NCI-H510A (cell line): ENCODE measurements around the gene IHH.

ENCODE experiments used
- DNase-seq: peaks from one replicate; lab custom pipeline; 2025; lab: John Stamatoyannopoulos, UW

IHH gene

DNA sequence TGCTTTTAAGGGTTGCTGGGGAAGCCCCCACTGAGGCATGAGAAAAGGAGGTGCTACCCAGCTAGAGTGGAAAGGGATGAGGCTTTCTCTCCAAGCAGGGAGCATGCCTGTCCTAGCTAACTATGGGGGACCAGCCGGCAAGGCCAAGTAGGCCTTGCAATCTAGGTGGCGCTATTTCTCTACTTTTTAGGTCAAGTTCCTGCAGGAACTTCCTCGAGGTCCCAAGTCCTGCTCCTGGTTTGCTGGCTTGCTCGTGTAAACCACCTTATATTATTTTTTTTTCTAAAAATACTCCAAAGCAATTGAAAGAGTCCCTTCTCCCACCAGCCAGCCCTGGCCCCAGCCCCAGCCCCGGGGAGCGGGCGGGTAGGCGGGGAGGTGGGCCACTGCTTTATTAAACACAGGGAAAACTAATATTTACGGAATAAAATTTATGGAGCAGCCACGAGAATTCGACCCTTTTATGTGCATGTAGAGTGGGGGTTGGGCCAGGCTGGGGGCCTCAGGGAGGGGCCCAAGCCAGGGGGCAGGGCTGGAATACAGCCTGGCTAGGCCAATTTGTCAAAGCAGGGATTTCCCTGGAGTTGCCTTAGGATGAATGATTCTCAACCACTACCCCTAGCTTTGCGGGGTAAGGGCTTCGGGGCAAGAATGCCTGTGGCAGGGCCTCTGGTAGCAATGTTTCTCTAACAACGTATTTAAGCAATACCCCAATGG is 12.8 kb upstream of the IHH start:
- peak; percentile 44 for DNase-seq

DNA sequence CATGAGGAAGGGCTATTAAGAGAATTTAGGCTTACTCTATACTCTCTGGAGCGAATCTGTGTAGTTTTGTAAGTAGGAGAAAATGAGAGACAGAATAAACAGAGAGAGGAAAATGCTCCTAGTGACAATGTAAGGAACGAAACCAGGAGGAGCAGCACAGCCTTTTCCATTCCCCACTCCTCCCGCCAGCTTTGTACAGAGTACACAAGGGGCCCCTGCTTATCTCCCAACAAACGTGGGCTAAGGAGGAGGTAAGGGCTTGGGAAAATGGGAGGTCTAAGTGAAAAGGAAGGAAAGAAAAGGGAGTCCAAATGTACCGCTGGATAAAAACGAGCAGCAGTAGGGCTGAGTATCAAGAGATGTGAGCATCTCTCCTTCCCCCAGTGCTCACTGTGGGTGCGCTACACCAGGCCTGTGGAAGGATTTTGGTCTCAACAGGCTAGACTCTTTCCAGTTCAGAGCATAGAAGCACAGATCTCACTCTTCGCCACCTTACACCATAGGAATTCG is 12.1 kb upstream of the IHH start:
- DNase-seq = no peak

DNA sequence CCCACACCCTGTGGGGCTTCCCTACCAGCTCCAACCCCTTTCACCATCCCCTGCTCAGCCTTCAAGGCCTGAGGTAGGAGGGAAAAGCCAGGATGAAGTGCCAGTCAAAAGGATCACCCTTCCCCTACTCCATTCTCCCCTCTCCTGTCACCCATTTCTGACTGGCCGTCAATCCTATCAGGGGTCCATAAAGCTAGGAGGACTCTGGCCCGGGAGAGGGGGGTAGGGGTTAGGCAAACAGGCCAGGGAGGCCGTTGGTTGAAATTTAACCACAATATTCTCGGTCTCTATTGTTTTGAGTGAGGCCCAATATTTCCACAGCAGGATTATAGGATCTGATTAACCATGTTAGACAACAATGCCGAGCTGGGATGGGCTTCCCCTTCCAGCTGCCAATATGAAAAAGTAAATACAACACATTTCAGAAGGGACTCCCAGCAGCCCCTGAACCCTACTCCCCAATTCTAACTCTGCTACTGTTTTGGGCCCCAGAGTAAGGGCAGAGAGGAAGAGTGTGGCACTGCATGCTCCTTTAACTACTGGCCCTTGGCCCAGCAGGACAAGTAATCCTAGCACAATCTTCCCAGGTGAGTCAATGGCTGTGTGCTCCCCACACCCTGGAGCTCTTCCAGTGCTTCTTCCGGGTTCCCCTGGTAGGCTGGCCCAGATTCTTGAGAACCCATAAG is 10.6 kb upstream of the IHH start:
- DNase-seq = no peak

DNA sequence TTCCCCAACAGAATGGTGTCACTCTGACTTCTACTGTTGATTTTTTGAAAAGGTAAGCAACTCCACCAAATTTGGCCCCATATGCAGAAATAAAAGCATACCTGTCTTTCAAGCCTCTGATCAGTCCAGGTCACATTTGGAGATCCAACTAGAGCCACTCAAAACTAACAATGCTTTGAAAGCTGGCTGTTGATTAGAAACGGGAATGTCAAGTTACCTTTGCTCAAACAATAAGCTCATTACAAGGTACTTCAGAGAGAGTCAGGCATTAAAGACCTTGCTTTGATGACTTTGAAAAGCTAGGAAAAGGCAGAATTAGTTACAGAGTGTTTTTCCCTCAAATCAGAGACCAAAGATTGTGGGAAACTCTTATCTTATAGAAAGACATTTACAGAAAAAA is 4.8 kb upstream of the IHH start:
- no peak for DNase-seq

DNA sequence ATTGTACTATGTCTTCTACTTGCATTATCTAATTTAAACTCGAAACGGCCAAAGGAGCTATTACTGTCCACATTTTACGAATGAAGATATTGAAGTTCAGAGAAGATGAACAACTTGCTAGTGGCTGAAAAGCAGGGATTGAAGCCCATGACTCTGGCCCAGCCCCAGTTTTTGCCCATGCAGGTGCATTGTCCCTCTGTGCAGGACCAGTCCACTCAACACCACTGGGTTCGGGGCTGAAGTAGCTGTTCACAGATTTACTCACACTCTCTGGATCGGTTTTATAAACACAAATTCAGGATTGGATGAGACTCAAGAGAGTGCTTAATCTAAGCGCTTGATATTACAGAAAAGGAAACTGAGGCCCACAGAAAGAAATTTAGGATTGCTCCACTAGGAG is 1.4 kb upstream of the IHH start:
- no peak for DNase-seq

DNA sequence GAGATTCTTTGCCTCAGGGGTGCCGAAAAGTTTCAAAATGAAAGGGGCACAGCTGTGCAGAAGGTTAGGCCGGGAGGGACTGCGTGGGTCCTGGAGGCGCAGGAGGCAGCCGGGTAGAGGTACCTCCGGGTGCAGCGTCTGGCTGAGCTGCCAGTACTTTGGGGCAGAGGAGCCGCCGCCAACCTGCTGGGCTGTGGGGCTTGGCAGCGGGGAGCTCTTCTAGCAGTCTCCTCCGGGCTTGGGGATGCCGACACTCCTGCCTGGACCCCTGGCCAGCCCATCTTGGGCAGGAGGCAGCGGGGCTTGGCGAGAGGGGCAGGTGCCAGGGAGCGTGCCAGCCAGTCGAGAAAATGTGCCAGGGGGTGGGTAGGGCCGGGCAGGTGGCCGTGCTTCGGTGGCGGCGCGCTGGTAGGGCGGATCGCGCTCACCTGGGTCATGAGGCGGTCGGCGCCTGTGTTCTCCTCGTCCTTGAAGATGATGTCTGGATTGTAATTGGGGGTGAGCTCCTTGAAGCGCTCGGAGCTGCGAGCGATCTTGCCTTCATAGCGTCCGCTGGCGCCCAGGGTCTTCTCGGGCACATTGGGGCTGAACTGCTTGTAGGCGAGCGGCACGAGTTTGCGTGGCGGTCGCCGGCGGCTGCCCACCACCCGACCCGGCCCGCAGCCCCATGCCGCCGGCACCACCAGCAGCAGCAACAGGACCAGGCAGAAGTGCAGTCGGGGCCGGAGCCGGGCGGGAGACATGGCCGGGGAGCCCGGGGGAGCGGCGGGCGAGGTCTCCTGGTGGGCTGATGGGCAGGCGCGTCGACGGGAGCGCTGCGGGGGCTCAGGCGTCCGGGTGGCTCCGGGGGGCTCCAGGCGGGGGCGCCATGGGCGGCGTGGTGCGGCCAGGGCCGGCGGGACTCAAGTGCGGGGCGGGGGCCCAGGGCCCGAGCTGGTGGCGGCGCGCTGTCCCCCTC is 717 bp downstream of the IHH start:
- DNase-seq = no peak

DNA sequence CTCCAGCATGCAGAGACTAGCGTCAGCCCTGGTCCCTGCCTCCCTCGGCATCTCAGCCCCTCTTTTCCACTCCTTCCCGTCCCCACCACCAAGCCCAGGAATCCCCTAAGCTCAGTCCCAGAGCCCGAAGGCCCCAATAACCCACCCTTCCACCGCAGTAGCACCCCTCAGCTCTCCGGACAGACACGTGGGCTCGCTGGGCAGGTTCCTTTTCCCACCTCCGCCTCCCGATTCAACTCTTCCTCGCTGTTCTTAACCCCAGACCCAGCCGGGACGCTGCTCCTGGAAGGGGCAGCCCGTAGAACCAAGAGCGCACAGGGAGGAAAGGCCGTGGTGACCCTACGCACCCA is 1.4 kb downstream of the IHH start:
- DNase-seq = no peak

DNA sequence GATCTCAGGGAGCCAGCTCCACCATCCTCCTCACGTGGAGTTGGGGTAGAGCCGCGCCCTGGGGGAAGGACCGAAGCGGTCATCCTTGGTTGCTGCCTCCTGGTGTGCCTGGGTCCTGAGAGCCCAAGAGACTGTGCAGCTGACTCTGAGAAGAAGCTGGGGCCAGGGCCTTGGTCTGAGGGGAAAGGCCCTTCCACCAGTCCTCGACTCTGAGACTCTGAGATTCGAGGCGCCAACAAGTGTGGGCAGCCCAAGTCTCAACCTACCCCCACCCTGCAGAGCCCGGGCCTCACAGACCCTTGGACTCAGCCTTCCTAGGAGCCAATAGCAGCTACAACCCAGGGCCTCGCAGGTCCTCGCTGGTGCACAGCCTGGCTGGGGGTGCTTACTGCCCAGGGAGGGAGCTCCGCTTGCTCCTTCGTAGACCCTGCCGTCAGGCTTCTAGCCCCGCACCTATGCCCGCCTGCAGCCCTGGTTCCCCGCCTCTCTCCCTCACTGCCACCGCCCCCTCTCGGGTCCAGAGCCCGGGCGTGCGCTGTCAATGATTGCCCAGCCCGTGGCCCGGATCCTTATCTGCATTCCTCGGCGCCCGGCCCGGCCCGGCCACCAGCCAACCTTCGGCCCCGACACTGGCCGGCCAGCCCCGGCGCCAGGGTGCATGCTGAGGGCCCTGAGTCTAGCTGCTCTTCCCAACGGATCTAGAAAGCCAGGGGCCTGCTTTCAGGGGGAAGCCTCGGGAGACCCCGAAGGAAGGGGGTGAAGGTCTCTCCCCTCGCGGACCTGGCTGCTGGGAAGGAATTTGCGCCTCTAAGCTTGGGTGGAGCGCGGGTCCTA is 2.0 kb downstream of the IHH start:
- DNase-seq = no peak

DNA sequence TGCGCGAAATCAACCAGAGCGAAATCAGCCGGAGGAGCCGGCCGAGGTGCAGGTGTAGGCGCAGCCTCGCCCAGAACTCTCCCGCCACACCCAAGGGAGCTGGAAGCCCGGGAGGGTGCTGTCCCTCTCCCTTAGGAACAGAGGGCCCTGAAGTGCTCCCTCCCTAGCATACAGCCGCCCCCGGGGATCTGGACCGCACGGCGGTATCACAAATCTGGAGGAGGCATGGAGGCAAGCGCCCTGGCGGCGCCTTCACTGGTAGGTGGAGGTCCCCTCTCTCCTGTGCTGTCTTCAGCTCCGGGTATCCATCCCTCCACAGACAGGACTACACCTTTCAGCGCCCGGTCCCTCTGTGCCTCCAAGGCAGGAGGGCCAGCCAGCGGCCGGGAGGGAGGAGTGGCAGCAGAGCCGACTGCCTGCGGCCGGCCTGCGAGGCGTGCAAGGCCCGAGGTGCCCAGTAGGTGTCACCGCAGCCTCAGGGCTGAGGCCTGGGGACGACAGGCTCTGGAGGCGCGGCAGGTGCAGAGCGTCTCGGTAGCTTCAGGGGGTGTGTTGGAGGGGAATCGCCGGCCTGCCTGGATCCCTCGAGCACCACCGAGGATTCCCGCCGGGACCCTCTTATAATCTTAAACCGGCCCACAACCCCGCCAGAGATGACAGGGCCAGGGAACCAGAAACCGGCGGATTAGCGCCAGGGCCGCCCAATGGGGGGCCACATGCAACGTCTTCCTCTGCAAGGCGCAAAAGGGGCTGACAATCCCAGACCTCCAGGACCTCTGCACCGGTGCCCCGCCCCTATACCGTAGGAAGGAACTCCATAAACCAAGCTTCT is 2.8 kb downstream of the IHH start:
- DNase-seq = peak; percentile 74

DNA sequence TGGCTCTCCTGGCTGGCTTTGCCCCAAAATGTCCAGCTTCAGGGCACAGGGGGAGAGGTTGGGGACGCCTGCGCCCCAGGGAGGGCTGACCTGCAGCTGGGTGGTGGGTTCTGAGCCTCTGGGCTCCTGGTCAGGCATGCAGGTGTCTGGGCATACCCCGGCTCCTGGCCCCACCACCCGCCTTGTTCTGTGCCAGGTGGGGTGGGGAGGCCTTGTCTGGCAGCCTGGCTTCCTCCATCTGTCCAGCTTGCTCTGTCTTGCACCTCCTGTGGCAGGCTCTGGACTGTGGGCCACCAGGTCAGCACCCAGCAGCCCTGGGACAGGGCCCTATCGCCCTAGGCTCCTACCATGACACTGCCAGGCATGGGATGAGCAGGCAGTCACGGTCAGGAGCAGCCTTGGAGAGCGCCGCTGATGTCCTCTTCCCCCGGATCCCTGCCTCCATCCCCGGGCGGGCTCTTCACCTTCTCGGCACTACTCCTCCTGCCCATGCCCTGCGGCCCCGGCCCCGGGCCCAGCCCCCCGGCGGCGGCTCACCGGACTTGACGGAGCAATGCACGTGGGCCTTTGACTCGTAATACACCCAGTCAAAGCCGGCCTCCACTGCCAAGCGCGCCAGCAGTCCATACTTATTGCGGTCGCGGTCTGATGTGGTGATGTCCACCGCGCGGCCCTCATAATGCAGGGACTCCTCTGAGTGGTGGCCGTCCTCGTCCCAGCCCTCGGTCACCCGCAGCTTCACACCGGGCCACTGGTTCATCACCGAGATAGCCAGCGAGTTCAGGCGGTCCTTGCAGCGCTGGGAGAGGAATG is 3.6 kb downstream of the IHH start:
- DNase-seq = no peak

DNA sequence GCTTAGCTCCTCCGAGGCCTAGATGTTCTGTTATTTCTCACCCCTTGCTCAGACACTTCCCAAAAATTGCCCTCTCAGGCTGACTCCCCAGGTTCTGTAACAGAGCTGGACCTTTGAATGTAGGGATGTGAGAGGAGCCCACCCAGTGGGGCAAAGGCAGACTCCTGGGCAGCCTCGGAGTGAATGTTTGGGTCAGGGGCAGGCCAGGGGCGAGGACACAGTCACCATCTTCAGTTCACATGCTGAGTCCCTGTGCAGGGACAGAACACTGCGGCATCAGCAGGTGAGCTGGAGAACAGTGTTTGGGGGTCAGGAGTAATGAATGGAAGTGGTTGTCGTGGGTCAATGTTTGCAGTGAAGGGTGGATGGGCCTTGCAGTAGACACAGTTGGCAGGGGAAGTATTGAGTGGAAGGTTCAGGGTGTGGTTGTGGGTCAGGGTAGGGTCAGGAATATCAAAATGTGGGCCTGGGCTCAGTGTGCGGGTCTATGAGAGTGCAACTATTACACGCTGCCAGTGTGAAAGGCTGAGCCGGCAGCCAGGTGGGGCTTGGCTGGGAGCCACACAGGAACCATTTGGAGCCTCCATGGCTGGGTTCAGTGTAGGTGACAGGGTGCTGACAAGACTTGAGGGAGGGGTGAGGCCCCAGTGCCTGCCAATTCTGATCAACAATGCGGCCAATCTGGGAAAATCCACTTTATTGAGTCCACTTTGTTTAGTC is 4.4 kb downstream of the IHH start:
- DNase-seq = no peak

DNA sequence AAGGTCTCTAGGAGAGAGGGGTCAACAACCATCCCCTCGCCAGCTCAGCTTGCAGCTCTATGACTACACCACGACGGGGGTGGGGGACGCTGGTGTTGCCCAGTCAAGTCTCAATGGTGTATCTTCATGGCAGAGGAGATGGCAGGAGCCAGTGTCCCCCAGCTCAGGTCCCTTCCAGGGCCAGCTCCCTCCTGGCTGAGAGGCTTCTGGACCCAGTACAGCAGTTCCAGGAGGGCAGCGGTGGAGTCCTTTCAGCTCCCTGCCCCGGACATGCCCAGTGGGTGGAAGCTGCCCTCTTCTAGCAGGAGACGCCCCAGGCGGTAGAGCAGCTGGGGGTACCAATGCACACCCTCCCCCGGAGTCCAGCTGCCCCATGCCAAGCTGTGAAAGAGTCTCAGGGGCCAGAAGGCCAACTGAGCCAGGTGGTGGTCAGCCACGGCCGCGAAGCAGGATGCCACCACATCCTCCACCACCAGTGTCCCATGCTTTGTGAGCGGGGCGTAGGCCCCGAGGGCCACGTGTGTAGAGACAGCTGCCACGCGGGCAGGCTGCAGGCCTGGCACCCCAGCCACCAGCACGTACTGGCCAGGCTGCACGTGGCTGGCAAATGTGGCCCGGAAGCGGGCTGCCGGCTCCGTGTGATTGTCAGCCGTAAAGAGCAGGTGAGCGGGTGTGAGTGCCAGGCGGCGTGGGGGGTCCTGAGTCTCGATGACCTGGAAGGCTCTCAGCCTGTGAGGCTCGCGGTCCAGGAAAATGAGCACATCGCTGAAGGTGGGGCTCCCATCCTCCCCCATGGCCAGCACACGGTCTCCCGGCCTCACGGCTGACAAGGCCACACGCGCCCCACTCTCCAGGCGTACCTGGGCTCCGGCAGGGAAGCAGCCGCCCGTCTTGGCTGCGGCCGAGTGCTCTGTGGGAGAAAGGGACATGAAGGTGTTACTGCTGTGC is 5.5 kb downstream of the IHH start:
- DNase-seq = no peak

DNA sequence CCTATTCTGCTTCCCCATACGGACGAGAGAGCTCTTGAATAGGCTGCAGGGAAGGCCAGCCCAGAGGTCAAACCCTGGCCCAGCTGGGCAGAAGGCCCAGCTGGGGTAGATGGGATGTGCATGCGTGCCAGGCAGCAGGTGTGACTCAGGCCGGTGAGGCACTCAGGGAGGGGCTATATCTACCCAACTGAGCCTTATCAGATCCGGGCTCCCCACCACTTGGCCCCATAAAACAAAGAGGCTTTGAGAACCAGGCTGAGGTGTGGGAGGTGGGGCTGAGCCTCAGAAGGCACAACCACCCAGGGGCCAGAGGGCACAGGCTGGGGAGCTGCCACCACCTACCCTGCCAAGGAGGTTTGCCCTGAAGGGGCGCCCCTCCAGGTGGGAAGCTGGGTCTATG is 11.4 kb downstream of the IHH start:
- no peak for DNase-seq

DNA sequence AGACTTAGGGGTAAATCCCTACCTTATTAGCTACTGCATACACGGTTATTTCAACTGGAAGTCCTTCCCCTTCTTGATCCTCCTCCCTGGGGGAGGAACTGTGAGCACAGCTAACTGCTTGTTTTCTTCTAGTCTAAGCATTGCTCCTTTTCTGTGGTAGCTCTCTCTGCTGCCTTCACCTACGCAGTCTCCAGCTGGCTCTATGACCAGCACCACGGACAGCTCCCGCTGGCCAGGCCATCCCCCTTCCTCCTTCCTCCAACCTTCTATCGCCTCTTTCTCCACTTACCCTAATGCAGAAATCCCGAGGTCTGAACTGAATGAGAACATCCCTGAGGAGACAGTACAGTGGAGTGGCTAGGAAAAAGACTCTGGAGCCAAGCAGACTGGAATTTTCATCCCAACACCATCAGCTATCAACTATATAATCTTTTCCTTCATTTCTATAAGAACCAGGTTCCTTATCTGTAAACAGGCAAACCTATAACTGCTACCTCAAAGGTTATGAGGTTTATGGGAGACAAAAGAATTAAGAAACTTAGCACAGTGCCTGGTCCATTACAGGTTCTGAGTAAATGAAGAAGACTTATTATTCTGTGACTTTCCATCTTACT is 14.7 kb downstream of the IHH start:
- DNase-seq = no peak

DNA sequence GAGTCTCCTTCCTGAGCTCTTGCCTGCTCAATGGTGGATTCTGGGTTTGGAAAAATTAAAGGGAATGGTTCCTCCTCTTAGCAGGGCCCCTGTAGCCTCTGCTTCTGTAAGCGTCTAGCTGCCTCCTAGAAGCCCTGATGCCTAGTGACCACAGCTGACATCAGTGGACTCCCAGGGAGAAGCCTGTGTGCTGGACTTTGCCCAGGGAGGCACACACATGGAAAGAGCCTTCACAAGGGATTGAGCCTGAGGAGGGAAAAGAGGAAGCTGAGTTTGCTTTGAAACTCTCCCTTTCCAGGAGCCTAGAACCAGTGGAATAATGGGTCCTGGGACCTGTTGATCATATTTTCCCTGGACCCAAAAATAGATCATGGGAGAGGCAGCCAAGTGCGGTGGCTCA is 18.0 kb downstream of the IHH start:
- no peak for DNase-seq

DNA sequence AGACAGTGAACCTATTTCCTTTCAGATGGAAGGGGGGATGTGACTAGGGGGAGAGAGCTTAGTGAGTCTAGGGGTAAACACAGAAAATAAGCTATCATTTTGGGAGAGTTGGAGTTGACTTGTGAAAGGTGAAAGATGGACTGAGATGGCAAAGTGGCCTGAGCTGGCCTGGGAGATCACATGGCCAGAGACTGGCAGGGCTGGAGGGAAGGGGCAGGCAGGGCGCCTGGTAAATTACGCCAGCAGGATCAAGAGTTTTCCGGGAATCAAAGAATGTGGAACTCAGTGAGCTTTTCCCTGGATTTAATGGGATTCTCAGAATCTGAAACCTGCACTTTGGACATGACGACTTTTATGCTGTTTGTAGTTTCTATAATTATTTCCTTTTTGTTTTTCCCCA is 18.6 kb downstream of the IHH start:
- no peak for DNase-seq

DNA sequence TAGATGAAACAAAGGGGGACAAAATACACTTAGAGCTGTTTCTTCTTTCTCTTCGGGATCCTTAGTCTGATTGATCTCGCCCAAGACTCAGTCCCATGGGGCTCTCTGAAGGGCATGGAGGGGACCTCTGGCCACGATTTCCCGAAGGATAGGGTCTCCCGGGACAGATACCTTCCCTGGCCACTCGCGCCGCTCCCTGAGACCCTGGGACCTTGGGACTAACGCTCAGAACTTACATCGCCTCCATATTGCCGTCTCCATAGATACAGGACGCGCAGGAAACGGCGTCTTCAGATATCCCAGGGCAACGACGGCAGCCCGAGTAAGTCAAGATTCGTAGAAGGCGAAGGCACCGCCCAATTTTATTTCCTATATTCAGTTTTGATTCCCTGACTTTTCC is 19.5 kb downstream of the IHH start, which contains the start of gene CFAP65:
Gene CFAP65, minus strand, starts transcription at position 265 of the 400 bp plus-strand sequence. CDS start 2,468 bp downstream, outside the sequence.
- peak; percentile 52 for DNase-seq

DNA sequence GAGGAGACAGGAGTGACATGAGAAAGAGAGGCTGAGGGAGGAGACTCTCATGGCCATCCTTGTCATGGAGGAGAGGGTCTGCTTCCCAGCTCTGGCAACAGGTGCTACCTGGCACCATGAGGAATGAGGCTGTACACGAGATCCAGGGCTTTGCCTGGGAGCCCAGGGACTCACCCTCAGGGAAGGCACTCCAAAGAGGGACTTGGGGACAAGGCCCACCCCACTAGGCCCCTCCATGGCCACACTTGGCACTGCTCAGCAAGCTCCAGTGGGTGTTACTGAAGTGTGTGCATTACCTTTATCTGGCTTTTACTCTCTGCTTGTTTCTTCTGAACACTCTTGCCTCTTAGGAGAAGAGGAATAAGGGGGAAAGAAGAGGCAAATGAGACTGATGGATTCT is 22.1 kb downstream of the IHH start:
- no peak for DNase-seq
